CD4-positive, alpha-beta memory T cell (primary cell): ENCODE measurements around the gene UQCRQ. TPM values are rescaled to one million over a fixed set of nuclear protein-coding genes. Genes with fewer than 3 reads are reported as not detected.

Experiments
- CTCF ChIA-PET: fragments of 350-600 bp; sonication (Branson Sonifier 250); formaldehyde crosslinking; loops from one replicate; lab custom pipeline; 2021; ENCODE audit warnings: inconsistent platforms; ENCODE audit not compliant: partially characterized antibody; lab: Charles Lee
- POLR2A ChIA-PET: fragments of 350-600 bp; sonication (Branson Sonifier 250); formaldehyde crosslinking; loops from one replicate; lab custom pipeline; 2021; ENCODE audit not compliant: partially characterized antibody; lab: Charles Lee
- DNase-seq, 5 donors: peaks; one replicate each; pipeline versions ENCODE4 v3.0.0 to v3.0.0-alpha.2; 2020 to 2022; ENCODE audit warnings: mixed read lengths in 1 of 5
- H3K27ac ChIP-seq: one replicate; pipeline ENCODE4 v1.7.0; 2013; ENCODE audit warnings: low read depth, low read length
- H3K27me3 ChIP-seq: 2 replicates; pipeline ENCODE4 v1.7.0; 2013; ENCODE audit warnings: mild to moderate bottlenecking, low read length, moderate library complexity; ENCODE audit not compliant: insufficient read depth
- H3K36me3 ChIP-seq: 2 replicates; pipeline ENCODE4 v1.7.0; 2013; ENCODE audit warnings: mild to moderate bottlenecking, low read length, moderate library complexity; ENCODE audit not compliant: insufficient read depth
- H3K4me1 ChIP-seq: 2 replicates; pipeline ENCODE4 v1.7.0; 2013; ENCODE audit warnings: mild to moderate bottlenecking, low read length, moderate library complexity; ENCODE audit not compliant: insufficient read depth
- H3K4me3 ChIP-seq, 2 donors: one replicate each; pipeline ENCODE4 v1.7.0; 2013; ENCODE audit warnings: low read length in 2 of 2, mild to moderate bottlenecking in 1 of 2
- H3K9me3 ChIP-seq, 2 donors: one replicate each; pipeline ENCODE4 v1.7.0; 2013; ENCODE audit warnings: low read length in 2 of 2, control low read depth in 1 of 2; ENCODE audit not compliant: control insufficient read depth in 1 of 2
- H3K27ac Mint-ChIP-seq, 7 donors: one replicate each; pipeline ENCODE4 v1.8.0; 2020 to 2021; ENCODE audit warnings: mixed read lengths in 7 of 7, mild to moderate bottlenecking in 6 of 7, inconsistent platforms in 3 of 7, moderate library complexity in 3 of 7
- H3K27me3 Mint-ChIP-seq, 2 donors: one replicate each; pipeline ENCODE4 v1.8.0; 2020 to 2021; ENCODE audit warnings: mixed read lengths in 2 of 2
- H3K36me3 Mint-ChIP-seq, 2 donors: one replicate each; pipeline ENCODE4 v1.8.0; 2020 to 2021; ENCODE audit warnings: mixed read lengths in 2 of 2, inconsistent platforms in 1 of 2, mild to moderate bottlenecking in 1 of 2
- H3K4me1 Mint-ChIP-seq, 4 donors: one replicate each; pipeline ENCODE4 v1.8.0; 2020 to 2021; ENCODE audit warnings: mixed read lengths in 4 of 4, mild to moderate bottlenecking in 1 of 4
- H3K4me3 Mint-ChIP-seq, 8 donors: one replicate each; pipeline ENCODE4 v1.8.0; 2020 to 2021; ENCODE audit warnings: mixed read lengths in 8 of 8, mild to moderate bottlenecking in 7 of 8, moderate library complexity in 6 of 8, inconsistent platforms in 3 of 8
- H3K9me3 Mint-ChIP-seq, 8 donors: one replicate each; pipeline ENCODE4 v1.8.0; 2020 to 2021; ENCODE audit warnings: mixed read lengths in 8 of 8, mild to moderate bottlenecking in 5 of 8, inconsistent platforms in 3 of 8, moderate library complexity in 1 of 8
- intact Hi-C: fragments of 100-400 bp; cut with micrococcal nuclease; formaldehyde crosslinking; loops from one replicate; pipeline ENCODE4 v1.15.1; 2023
- polyA plus RNA-seq, 2 donors: library from polyadenylated mRNA; unstranded; fragments of 300-500 nt; fragmentation: Illumina TruSeq; gene quantifications; one replicate each; pipeline ENCODE4 v1.2.3, GENCODE V29; 2021
- total RNA-seq, 2 experiments: library from RNA; stranded (reverse); gene quantifications; one replicate each; pipeline ENCODE4 v1.2.3, GENCODE V29; 2021

UQCRQ gene
- total and polyA plus RNA-seq, 4 experiments from 2014 or later, result 124 to 536 (median 299) TPM

GRCh38 chr5:132876020-132876759, 9.7 kb downstream of the UQCRQ start:
- H3K4me3 Mint-ChIP-seq, result no peak overlapping the region
- H3K4me1 Mint-ChIP-seq, result no peaks in the 10 kb centered on the region
- intact Hi-C loops, result no loop called here
- no peaks in the 10 kb centered on the region for H3K9me3 Mint-ChIP-seq
- H3K27ac Mint-ChIP-seq, result peak overlapping the region in 3 of 7 donors; percentile 11 to 36 (median 18)
- peaks cover 12 to 57% of the 10 kb centered on the region in 2 donors for H3K36me3 Mint-ChIP-seq
- ChIA-PET CTCF (interaction anchor here (1.1 kb wide), 1 partner anchor 56 kb away, joined by 4 read pairs; no protein-coding TSS in a partner anchor), POLR2A (interaction anchor here (1.4 to 1.6 kb wide), 2 partner anchors 8 to 10 kb away, joined by 3 to 5 read pairs; partner anchors contain the start of genes GDF9 and UQCRQ)
- Histone ChIP-seq H3K4me1 (no peaks in the 10 kb centered on the region), H3K4me3 (no peak overlapping the region), H3K27me3 (no peaks in the 10 kb centered on the region), H3K9me3 (no peaks in the 10 kb centered on the region), H3K36me3 (peaks cover 37% of the 10 kb centered on the region), H3K27ac (no peak overlapping the region)
- no peak for DNase-seq
- no peaks in the 10 kb centered on the region for H3K27me3 Mint-ChIP-seq

DNA sequence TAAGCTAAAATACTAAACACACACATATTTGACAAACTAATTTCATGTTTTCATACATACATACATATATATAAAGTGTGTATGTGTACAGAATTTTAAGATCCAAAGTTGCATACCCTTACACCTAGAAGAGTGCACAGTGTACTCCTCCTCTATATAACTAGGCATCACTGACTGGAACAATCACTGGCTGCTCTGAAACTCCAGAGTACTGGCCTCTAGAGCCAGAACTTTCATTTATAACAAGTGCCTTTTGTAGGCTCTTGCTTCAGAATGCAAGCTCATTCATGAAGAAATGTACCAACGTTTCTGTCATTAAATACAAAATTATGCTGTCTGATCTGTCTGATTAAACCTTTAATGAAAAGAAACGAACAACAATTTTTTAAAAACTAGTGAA, 11.0 kb downstream of the UQCRQ start:
- H3K9me3 ChIP-seq, result no peaks in the 10 kb centered on the region
- Mint-ChIP-seq H3K4me3 (no peak overlapping the region), H3K4me1 (no peaks in the 10 kb centered on the region), H3K27me3 (no peaks in the 10 kb centered on the region), H3K36me3 (peaks cover 13 to 59% of the 10 kb centered on the region in 2 donors), H3K9me3 (no peaks in the 10 kb centered on the region), H3K27ac (no peak overlapping the region)
- H3K4me3 ChIP-seq, result no peak overlapping the region
- CTCF ChIA-PET, result interaction anchor here (1.1 kb wide), 2 partner anchors 49 to 57 kb away, joined by 3 to 4 read pairs; no protein-coding TSS in a partner anchor
- intact Hi-C loops, result no loop called here
- H3K4me1 ChIP-seq, result no peaks in the 10 kb centered on the region
- no peak overlapping the region for H3K27ac ChIP-seq
- no peaks in the 10 kb centered on the region for H3K27me3 ChIP-seq
- peaks cover 39% of the 10 kb centered on the region for H3K36me3 ChIP-seq
- POLR2A ChIA-PET, result interaction anchor here (1.4 to 1.6 kb wide), 2 partner anchors 9 to 11 kb away, joined by 3 to 5 read pairs; partner anchors contain the start of genes GDF9 and UQCRQ
- no peak for DNase-seq

GRCh38 chr5:132877938-132878337, 11.5 kb downstream of the UQCRQ start:
- H3K27ac Mint-ChIP-seq, result peak overlapping the region in 1 of 7 donors; percentile 74
- no peak overlapping the region for H3K4me3 Mint-ChIP-seq
- Histone ChIP-seq H3K36me3 (peaks cover 39% of the 10 kb centered on the region), H3K9me3 (no peaks in the 10 kb centered on the region), H3K27ac (no peak overlapping the region), H3K4me1 (no peaks in the 10 kb centered on the region), H3K4me3 (no peak overlapping the region), H3K27me3 (no peaks in the 10 kb centered on the region)
- CTCF ChIA-PET, result interaction anchor here (1.1 kb wide), 1 partner anchor 49 kb away, joined by 3 read pairs; no protein-coding TSS in a partner anchor
- H3K4me1 Mint-ChIP-seq, result no peaks in the 10 kb centered on the region
- POLR2A ChIA-PET, result no interaction called here
- H3K9me3 Mint-ChIP-seq, result no peaks in the 10 kb centered on the region
- no peaks in the 10 kb centered on the region for H3K27me3 Mint-ChIP-seq
- DNase-seq, result no peak
- H3K36me3 Mint-ChIP-seq, result peaks cover 17 to 57% of the 10 kb centered on the region in 2 donors
- intact Hi-C loops, result no loop called here

GRCh38 chr5:132883261-132883834, 16.9 kb downstream of the UQCRQ start:
- Histone ChIP-seq H3K27me3 (no peaks in the 10 kb centered on the region), H3K4me3 (no peak overlapping the region), H3K4me1 (no peaks in the 10 kb centered on the region), H3K9me3 (no peaks in the 10 kb centered on the region), H3K27ac (no peak overlapping the region), H3K36me3 (peaks cover 49% of the 10 kb centered on the region)
- ChIA-PET POLR2A (interaction anchor here (0.7 to 1.8 kb wide), 3 partner anchors 9 to 54 kb away, joined by 4 to 9 read pairs (median 5); partner anchors contain the start of genes SHROOM1 and UQCRQ), CTCF (interaction anchor here (1.2 to 4.4 kb wide), 16 partner anchors 9 to 497 kb away, joined by 3 to 42 read pairs (median 4); partner anchors contain the start of genes GDF9, SHROOM1 and UQCRQ)
- peak overlapping the region in 5 of 7 donors; percentile 36 to 84 (median 76) for H3K27ac Mint-ChIP-seq
- H3K36me3 Mint-ChIP-seq, result peaks cover 36 to 72% of the 10 kb centered on the region in 2 donors
- no peak overlapping the region for H3K4me3 Mint-ChIP-seq
- intact Hi-C loops, result loop anchor here (1.0 to 10.0 kb wide), 3 partner anchors 53 to 498 kb away; partner anchors contain the start of gene SHROOM1
- peaks cover 0 to 3% (median 0%) of the 10 kb centered on the region in 4 donors for H3K4me1 Mint-ChIP-seq
- peak in 4 of 5 donors; percentile 24 to 33 (median 28) for DNase-seq
- H3K27me3 Mint-ChIP-seq, result no peaks in the 10 kb centered on the region
- H3K9me3 Mint-ChIP-seq, result no peaks in the 10 kb centered on the region

- intact Hi-C loops, result loop anchor here (10.0 kb wide), 1 partner anchor 360 kb away; no protein-coding TSS in a partner anchor
- H3K36me3 Mint-ChIP-seq, result peaks cover 34 to 74% of the 10 kb centered on the region in 2 donors
- Histone ChIP-seq H3K9me3 (no peaks in the 10 kb centered on the region), H3K4me3 (no peak overlapping the region), H3K27ac (no peak overlapping the region), H3K36me3 (peaks cover 46% of the 10 kb centered on the region), H3K4me1 (no peaks in the 10 kb centered on the region), H3K27me3 (no peaks in the 10 kb centered on the region)
- H3K9me3 Mint-ChIP-seq, result no peaks in the 10 kb centered on the region
- peaks cover 0 to 3% (median 0%) of the 10 kb centered on the region in 4 donors for H3K4me1 Mint-ChIP-seq
- DNase-seq, result no peak
- CTCF ChIA-PET, result interaction anchor here (1.6 to 4.4 kb wide), 5 partner anchors 16 to 64 kb away, joined by 5 to 42 read pairs (median 5); partner anchors contain the start of genes GDF9, SHROOM1 and UQCRQ
- POLR2A ChIA-PET, result no interaction called here
- H3K4me3 Mint-ChIP-seq, result no peak overlapping the region
- no peak overlapping the region for H3K27ac Mint-ChIP-seq
- no peaks in the 10 kb centered on the region for H3K27me3 Mint-ChIP-seq
Measured at GRCh38 chr5:132884548-132884947, 18.1 kb downstream of the UQCRQ start.

DNA sequence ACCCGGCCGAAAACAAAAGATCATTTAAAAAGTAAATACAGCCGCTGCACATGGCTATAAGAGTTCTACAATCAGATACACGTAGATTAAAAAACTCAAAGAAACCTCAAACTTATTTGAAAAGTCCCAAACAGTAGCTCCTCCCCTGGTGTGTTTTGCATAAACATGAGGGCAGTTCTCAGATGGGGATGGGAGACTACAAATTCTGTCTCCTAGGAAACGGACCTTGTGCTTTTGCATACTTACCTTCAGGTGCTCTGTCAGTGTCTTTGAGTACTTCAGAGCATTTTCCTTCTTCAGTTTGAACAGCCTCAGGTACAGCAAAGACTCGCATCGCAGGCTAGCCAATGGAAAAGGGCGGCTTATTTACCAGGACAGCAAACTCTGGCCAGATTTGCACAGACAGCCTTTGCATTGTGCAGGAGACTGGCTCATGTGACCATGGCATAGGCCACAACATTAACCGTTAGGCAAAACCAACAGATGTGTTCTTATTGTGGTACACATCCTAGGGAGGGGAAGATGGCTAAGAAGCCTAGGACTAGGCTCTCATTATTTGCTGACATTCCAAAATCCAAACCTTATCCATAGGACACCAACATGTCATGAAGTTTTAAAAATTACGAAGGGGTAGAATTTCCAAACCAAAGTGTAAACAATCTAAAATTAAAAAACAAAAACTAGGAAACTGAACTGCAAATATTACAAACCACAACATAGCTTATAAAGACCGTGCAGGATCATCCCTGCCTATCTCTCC, 19.8 kb downstream of the UQCRQ start:
- CTCF ChIA-PET, result interaction anchor here (1.1 kb wide), 2 partner anchors 19 to 66 kb away, joined by 3 read pairs; no protein-coding TSS in a partner anchor
- Mint-ChIP-seq H3K36me3 (peaks cover 37 to 70% of the 10 kb centered on the region in 2 donors), H3K27ac (peak overlapping the region in 2 of 7 donors; percentile 10 to 18)

More for the DNA sequence above, 19.8 kb downstream of the UQCRQ start:
- H3K36me3 ChIP-seq, result peaks cover 31% of the 10 kb centered on the region
- H3K27ac ChIP-seq, result no peak overlapping the region
- H3K9me3 ChIP-seq, result no peaks in the 10 kb centered on the region
- Mint-ChIP-seq H3K4me3 (no peak overlapping the region), H3K4me1 (peaks cover 0 to 3% (median 0%) of the 10 kb centered on the region in 4 donors), H3K27me3 (no peaks in the 10 kb centered on the region), H3K9me3 (no peaks in the 10 kb centered on the region)
- POLR2A ChIA-PET, result interaction anchor here (0.7 kb wide), 1 partner anchor 17 kb away, joined by 3 read pairs; no protein-coding TSS in a partner anchor
- H3K4me1 ChIP-seq, result no peaks in the 10 kb centered on the region
- no peak for DNase-seq
- no peaks in the 10 kb centered on the region for H3K27me3 ChIP-seq
- intact Hi-C loops, result loop anchor here (10.0 kb wide), 1 partner anchor 361 kb away; no protein-coding TSS in a partner anchor
- H3K4me3 ChIP-seq, result no peak overlapping the region
